Measurements from ENCODE around the gene LRBA. TPM values are rescaled to one million over a fixed set of nuclear protein-coding genes. Genes with fewer than 3 reads are reported as not detected.

Gene LRBA
- total and polyA plus RNA-seq, 2 of the 4 experiments (the other 2 are of a cell fraction), result 10.2 to 51.6 TPM

DNA sequence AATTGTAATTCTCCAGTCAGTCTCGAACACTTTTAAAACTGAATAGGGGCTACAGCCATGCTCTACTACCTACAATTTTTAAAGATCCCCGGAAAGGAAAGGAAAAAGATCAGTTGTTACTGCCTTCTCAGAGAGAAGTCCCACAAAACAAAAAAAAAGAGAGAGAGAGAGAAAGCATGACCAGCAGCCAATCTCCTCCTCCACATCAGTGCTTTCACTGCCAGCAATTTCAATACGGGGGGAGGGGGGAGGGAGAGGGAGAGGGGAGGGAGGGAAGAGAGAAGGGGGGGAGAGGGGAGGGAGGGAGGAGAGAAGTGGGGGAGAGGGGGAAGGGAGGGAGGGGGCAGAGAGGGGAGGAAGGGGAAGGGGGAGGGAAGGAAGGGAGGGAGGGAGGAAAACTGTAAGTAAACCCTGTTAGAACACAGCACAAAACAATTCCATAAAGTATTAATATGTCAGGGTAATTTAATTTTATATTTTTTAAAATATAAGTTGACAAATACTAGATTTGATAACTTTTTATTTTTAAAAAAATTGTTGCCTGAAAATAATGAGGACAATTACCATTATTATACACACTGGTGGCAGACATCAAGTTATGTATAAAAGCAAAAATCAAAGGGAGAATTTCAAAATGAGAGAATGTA is 108.0 kb downstream of the LRBA start:
- no peak overlapping the region for H4K8ac ChIP-seq (ENCODE audit: low read depth in 2 of 2, low read length in 2 of 2)
- H2BK20ac ChIP-seq (ENCODE audit: low read depth, low read length), result no peak overlapping the region
- dilution Hi-C loops (cut with HindIII; ENCODE audit: low sequenced_read_pairs, unreplicated experiment) (no loop called here), intact Hi-C loops (cut with micrococcal nuclease) (no loop called here), in situ Hi-C loops (cut with MboI; ENCODE audit: low sequenced_read_pairs) (no loop called here)
- TF ChIP-seq, protein P1, sequence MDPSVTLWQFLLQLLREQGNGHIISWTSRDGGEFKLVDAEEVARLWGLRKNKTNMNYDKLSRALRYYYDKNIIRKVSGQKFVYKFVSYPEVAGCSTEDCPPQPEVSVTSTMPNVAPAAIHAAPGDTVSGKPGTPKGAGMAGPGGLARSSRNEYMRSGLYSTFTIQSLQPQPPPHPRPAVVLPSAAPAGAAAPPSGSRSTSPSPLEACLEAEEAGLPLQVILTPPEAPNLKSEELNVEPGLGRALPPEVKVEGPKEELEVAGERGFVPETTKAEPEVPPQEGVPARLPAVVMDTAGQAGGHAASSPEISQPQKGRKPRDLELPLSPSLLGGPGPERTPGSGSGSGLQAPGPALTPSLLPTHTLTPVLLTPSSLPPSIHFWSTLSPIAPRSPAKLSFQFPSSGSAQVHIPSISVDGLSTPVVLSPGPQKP (IDR thresholded peaks at IDR 0.05; ENCODE audit: borderline replicate concordance, low read depth, low read length), result no peak
- TF ChIP-seq MAFK (IDR thresholded peaks at IDR 0.05; ENCODE audit: low read depth, low read length) (no peak), POLR2A (IDR thresholded peaks at IDR 0.05; ENCODE audit: low read depth, low read length) (no peak), CHD1 (IDR thresholded peaks at IDR 0.05; ENCODE audit: low read depth, low read length) (no peak), MAZ (IDR thresholded peaks at IDR 0.05; ENCODE audit: borderline replicate concordance, low read depth, low read length) (no peak), RCOR1 (IDR thresholded peaks at IDR 0.05; ENCODE audit: insufficient replicate concordance, low read length) (no peak), CEBPB (IDR thresholded peaks at IDR 0.05; ENCODE audit: low read depth, low read length) (no peak)
- TF ChIP-seq, protein P2, sequence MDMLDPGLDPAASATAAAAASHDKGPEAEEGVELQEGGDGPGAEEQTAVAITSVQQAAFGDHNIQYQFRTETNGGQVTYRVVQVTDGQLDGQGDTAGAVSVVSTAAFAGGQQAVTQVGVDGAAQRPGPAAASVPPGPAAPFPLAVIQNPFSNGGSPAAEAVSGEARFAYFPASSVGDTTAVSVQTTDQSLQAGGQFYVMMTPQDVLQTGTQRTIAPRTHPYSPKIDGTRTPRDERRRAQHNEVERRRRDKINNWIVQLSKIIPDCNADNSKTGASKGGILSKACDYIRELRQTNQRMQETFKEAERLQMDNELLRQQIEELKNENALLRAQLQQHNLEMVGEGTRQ (IDR thresholded peaks at IDR 0.05; ENCODE audit: low read depth, low read length), result no peak
- H3K27me3 ChIP-seq (ENCODE audit: control insufficient read depth, insufficient read depth, low read length), result no peaks in the 10 kb centered on the region
- no peak overlapping the region for H2BK5ac ChIP-seq (ENCODE audit: low read depth, low read length, poor library complexity, severe bottlenecking)
- H2BK15ac ChIP-seq (ENCODE audit: low read depth, low read length), result no peak overlapping the region
- no peak overlapping the region for H2BK120ac ChIP-seq (ENCODE audit: low read depth, low read length)
- H3K4me3 ChIP-seq (ENCODE audit: insufficient read depth, low read depth, low read length), result no peak overlapping the region
- no peak overlapping the region for H3K14ac ChIP-seq (replicated peaks; ENCODE audit: low read depth, low read length)
- H3K9me3 ChIP-seq (ENCODE audit: control insufficient read depth, insufficient read depth, low read length), result no peaks in the 10 kb centered on the region
- H3K9me1 ChIP-seq (ENCODE audit: insufficient read depth, low read length), result no peaks in the 10 kb centered on the region
- DNase-seq (no peak), ATAC-seq (ENCODE audit: low read depth) (no peak)
- no peak overlapping the region for H2AFZ ChIP-seq (replicated peaks; ENCODE audit: low read length, poor library complexity)
- no peak overlapping the region for H3K4me2 ChIP-seq (ENCODE audit: low read depth, low read length)
- ChIA-PET POLR2A (ENCODE audit: unreplicated experiment) (no interaction called here), CTCF (no interaction called here)
- H3K9ac ChIP-seq (ENCODE audit: low read depth, low read length), result no peak overlapping the region
- H4K5ac ChIP-seq (ENCODE audit: low read depth, low read length), result no peak overlapping the region
- no peak overlapping the region for H3K18ac ChIP-seq (ENCODE audit: low read depth, low read length)
- H3K4me1 ChIP-seq (ENCODE audit: control insufficient read depth, insufficient read depth, low read length), result no peaks in the 10 kb centered on the region
- no peaks in the 10 kb centered on the region for H3K36me3 ChIP-seq (ENCODE audit: control insufficient read depth, insufficient read depth, low read length)
- no peak overlapping the region for H4K91ac ChIP-seq (ENCODE audit: insufficient read depth, low read depth, low read length)
- no peak overlapping the region for H3K56ac ChIP-seq (ENCODE audit: extremely low read depth, insufficient read depth, low read length)
- H2AK5ac ChIP-seq (ENCODE audit: low read depth, low read length), result no peak overlapping the region
- H4K20me1 ChIP-seq (ENCODE audit: insufficient read depth, low read length), result no peaks in the 10 kb centered on the region
- no peak overlapping the region for H2AK9ac ChIP-seq (replicated peaks; ENCODE audit: low read depth, low read length, poor library complexity)
- H3K23ac ChIP-seq (ENCODE audit: low read depth, low read length), result no peak overlapping the region
- H3K79me1 ChIP-seq (ENCODE audit: low read depth in 1 of 2, low read length in 2 of 2), result no peaks in the 10 kb centered on the region
- no TSS peak for BruUV-seq (replicated peaks)
- no CpG with 5 or more reads among the region's 3 CpGs for WGBS, 2 experiments (ENCODE audit: extremely low coverage in 2 of 2, insufficient read length in 1 of 2)
- H3K27ac ChIP-seq (ENCODE audit: insufficient read depth, low read length), result no peak overlapping the region
- no peak overlapping the region for H3K4ac ChIP-seq (ENCODE audit: low read depth, low read length)
